Measurements from ENCODE around the gene FAM120C. TPM values are rescaled to one million over a fixed set of nuclear protein-coding genes. Genes with fewer than 3 reads are reported as not detected.

The FAM120C gene
- total and polyA plus RNA-seq, 8 donors = 3.4 to 7.3 (median 4.6) TPM

DNA sequence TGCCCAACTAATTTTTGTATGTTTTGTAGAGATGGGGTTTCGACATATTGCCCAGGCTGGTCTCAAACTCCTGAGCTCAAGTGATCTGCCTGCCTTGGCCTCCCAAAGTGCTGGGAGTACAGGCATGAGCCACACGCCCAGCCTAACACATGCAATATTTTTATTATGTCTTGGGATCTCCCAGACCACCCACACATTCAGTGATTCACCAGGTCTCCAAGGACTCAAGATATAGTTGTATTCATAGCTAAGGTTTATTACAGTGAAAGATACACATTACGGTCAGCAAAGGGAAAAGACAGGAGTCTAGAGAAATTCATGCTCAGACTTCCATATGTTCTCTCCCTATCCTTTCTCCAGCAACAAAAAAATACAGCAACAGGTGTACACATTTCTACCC lies 25.5 kb upstream of the FAM120C start:
- DNase-seq (no peak), FAIRE-seq (no peak), ATAC-seq (no peak)
- Histone ChIP-seq H3K36me3 (no peaks in the 10 kb centered on the region), H3K4me1 (no peaks in the 10 kb centered on the region), H3K4me3 (no peak overlapping the region), H3K9me3 (no peaks in the 10 kb centered on the region), H3K27me3 (peaks cover 0 to 15% (median 0%) of the 10 kb centered on the region in 4 donors), H3K27ac (no peak overlapping the region)
- WGBS, 2 donors = 83 to 85% methylated on average over 3 of the region's 3 CpGs
- intact Hi-C loops (cut with DNase I) = no loop called here
- TF ChIP-seq, protein P1, sequence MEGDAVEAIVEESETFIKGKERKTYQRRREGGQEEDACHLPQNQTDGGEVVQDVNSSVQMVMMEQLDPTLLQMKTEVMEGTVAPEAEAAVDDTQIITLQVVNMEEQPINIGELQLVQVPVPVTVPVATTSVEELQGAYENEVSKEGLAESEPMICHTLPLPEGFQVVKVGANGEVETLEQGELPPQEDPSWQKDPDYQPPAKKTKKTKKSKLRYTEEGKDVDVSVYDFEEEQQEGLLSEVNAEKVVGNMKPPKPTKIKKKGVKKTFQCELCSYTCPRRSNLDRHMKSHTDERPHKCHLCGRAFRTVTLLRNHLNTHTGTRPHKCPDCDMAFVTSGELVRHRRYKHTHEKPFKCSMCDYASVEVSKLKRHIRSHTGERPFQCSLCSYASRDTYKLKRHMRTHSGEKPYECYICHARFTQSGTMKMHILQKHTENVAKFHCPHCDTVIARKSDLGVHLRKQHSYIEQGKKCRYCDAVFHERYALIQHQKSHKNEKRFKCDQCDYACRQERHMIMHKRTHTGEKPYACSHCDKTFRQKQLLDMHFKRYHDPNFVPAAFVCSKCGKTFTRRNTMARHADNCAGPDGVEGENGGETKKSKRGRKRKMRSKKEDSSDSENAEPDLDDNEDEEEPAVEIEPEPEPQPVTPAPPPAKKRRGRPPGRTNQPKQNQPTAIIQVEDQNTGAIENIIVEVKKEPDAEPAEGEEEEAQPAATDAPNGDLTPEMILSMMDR (IDR thresholded peaks at IDR 0.05) = no peak

DNA sequence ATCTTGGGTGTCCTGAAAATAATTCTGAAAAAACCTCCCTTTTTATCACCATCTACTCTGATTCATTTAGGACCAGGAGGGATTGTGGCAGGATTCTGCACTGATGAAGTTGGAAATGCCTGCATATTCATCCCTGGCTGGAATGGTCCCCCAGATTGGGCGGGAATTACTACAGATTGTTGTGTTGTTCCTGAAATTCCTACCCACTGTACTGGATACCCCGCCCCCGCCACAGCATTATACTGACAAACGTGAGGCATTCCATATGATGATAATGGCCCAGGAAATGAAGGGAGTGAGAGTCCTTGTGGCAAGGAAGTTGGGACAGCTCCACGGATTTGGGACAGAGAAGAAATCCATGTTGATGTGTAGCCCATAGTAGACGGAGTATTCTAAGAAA lies 15.2 kb upstream of the FAM120C start:
- FAIRE-seq = no peak
- DNase-seq = no peak
- TF ChIP-seq, protein P1 (IDR thresholded peaks at IDR 0.05) = no peak
- Histone ChIP-seq H3K9me3 (no peaks in the 10 kb centered on the region), H3K27ac (no peak overlapping the region), H3K4me3 (no peak overlapping the region), H3K36me3 (no peaks in the 10 kb centered on the region), H3K4me1 (no peaks in the 10 kb centered on the region), H3K27me3 (peaks cover 0 to 7% (median 2%) of the 10 kb centered on the region in 4 donors)
- intact Hi-C loops (cut with DNase I) = no loop called here
- ATAC-seq = no peak
- WGBS, 2 donors = 49 to 70% methylated on average over 6 of the region's 6 CpGs

DNA sequence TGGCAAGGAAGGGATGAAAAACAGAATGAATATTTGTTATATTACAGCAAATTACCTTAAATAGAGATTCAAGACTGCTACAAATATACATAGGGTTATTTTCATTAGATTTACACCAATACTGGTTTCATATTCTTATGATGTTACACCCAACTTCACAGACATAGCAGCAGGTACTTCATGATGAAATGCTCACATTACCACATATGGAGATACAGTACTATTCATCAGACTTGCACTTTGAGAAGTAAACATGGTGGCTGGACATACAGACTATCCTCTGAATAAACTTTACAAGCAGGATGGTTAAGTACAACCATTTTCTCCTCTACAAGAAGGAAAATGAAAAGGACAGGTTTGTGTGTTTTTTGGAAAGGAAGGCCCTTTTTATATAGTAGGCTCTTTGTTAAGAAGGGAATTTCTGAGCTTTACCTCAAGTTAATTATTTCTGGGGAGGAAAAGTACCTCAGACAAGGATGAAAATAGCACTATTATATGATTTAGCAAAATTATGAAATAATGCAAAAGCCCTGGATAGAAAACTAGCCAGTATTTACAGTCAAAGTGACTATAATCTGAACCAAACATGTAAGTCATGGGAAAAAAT lies 12.0 kb upstream of the FAM120C start:
- FAIRE-seq (no peak), ATAC-seq (no peak), DNase-seq (no peak)
- no peaks in the 10 kb centered on the region for H3K9me3 ChIP-seq
- TF ChIP-seq, protein P1 (IDR thresholded peaks at IDR 0.05) = no peak
- intact Hi-C loops (cut with DNase I) = no loop called here
- H3K4me1 ChIP-seq = no peaks in the 10 kb centered on the region
- H3K4me3 ChIP-seq = no peak overlapping the region
- no peaks in the 10 kb centered on the region for H3K36me3 ChIP-seq
- H3K27me3 ChIP-seq = peaks cover 0 to 7% (median 2%) of the 10 kb centered on the region in 4 donors
- no peak overlapping the region for H3K27ac ChIP-seq

DNA sequence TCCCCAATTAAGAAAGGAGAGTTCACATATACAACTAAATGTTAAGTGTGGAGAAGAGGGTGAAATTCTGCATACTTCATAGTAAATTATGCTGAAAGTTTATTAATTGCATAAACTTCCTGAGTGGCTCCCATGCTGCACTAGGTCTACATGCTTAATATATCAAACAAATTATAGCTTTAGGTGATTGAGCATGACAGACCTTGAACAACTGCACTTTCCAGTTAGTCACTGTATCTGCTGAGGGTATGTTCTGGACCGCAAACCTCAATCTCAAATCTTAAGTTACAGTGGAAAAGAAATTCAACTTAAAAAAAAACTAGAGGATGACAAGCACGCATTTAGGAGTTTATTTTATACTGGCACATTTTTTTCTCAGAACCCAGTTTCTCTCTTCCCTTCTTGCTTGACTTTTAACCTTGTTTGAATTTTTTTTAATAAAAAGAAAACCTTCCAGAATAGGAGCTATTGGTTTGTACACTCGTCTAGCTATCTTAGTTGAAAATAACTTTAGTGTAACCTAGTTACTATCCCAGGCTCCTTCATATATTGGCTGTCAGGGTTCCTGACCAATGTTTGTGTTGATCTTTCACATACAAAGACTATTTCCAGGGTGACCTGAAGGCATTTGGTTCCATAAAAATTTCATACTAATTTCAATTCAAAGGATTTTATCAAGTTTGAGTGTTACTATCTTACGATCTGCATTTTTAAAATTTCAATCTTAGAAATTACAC lies 10.2 kb upstream of the FAM120C start:
- no peak for ATAC-seq
- intact Hi-C loops (cut with DNase I) = no loop called here
- no peaks in the 10 kb centered on the region for H3K4me1 ChIP-seq
- H3K9me3 ChIP-seq = no peaks in the 10 kb centered on the region
- no peaks in the 10 kb centered on the region for H3K36me3 ChIP-seq
- FAIRE-seq = no peak
- TF ChIP-seq, protein P1 (IDR thresholded peaks at IDR 0.05) = no peak
- no peak overlapping the region for H3K27ac ChIP-seq
- H3K27me3 ChIP-seq = peaks cover 0 to 7% (median 0%) of the 10 kb centered on the region in 4 donors
- no peak for DNase-seq
- H3K4me3 ChIP-seq = no peak overlapping the region
- WGBS, 2 donors = 69 to 75% methylated on average over 4 of the region's 4 CpGs

DNA sequence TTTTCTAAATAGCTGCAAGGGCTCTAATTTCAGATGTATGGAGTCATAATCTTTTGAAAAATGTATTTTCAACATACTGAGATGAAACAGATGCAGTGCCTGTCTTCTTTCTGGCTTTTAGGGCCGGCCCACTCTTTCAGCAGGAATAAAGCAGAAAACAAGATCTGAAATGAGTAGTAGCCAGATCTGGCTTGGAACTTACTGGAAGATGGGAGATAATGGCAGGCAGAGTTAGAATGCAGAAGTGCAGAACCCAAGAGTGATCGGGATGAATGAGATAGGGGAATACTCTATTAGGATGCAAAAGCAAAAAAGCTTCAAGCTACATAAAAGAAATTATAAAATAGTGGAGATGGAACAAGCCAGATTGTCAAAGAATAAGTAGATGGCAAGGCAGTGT lies 1.4 kb upstream of the FAM120C start:
- H3K36me3 ChIP-seq = no peaks in the 10 kb centered on the region
- H3K4me3 ChIP-seq = no peak overlapping the region
- 76 to 89% methylated on average over 2 of the region's 2 CpGs for WGBS, 2 donors
- H3K27ac ChIP-seq = no peak overlapping the region
- DNase-seq (no peak), ATAC-seq (no peak), FAIRE-seq (no peak)
- H3K9me3 ChIP-seq = no peaks in the 10 kb centered on the region
- no peaks in the 10 kb centered on the region for H3K4me1 ChIP-seq
- TF ChIP-seq, protein P1 (IDR thresholded peaks at IDR 0.05) = no peak
- intact Hi-C loops (cut with DNase I) = no loop called here
- no peaks in the 10 kb centered on the region for H3K27me3 ChIP-seq

Measured in pancreas (tissue), 10 donors.